GM10266 (cell line): Measurements from ENCODE around the gene ARL15.

ENCODE experiments used
- DNase-seq: peaks from one replicate; pipeline ENCODE4 v3.0.0; 2012; ENCODE audit errors: extremely low spot score
- CTCF ChIP-seq: IDR thresholded peaks from 2 replicates; pipeline ENCODE4 v1.5.1; 2012; ENCODE audit warnings: mild to moderate bottlenecking, low read depth; ENCODE audit not compliant: control insufficient read depth, insufficient read depth; ENCODE audit errors: missing control alignments

The ARL15 gene

GRCh38 chr5:54312499-54312898 lies 2.1 kb upstream of the ARL15 start:
- no peak for DNase-seq
- no peak for TF ChIP-seq CTCF

GRCh38 chr5:54311176-54311677 lies 854 bp upstream of the ARL15 start:
- DNase-seq: no peak
- TF ChIP-seq CTCF: no peak

GRCh38 chr5:54309691-54310432 lies 511 bp downstream of the ARL15 start:
- DNase-seq: peak; percentile 14
- no peak for TF ChIP-seq CTCF

- DNase-seq: no peak
- no peak for TF ChIP-seq CTCF
These were observed 1.1 kb downstream of the ARL15 start for GRCh38 chr5:54309276-54309675.

- no peak for DNase-seq
- TF ChIP-seq CTCF: no peak
These were observed 2.8 kb downstream of the ARL15 start for GRCh38 chr5:54307583-54307982.

GRCh38 chr5:54306893-54307292 lies 3.5 kb downstream of the ARL15 start:
- DNase-seq: no peak
- no peak for TF ChIP-seq CTCF

- TF ChIP-seq CTCF: no peak
- no peak for DNase-seq
These were observed 4.6 kb downstream of the ARL15 start for GRCh38 chr5:54305737-54306136.
